NCI-H146 treated with DMSO at 0.1 percent for 48 hours (cell line): Measurements from ENCODE around the gene FGD1.
"Not testable (repeated sequence)": the region's sequence is repeated elsewhere in the genome, so short reads cannot be mapped to it uniquely, and the experiment has no call there.

Experiments
- DNase-seq: peaks from one replicate; lab custom pipeline; 2025; ENCODE audit not compliant: unreplicated experiment; lab: John Stamatoyannopoulos, UW

Gene FGD1

GRCh38 chrX:54495814-54496516, at the start of gene FGD1:
Gene FGD1, minus strand, starts transcription at chrX:54496234. Its CDS starts 802 bp downstream, at chrX:54495432.
- DNase-seq: peak; percentile 63

- not testable (repeated sequence) for DNase-seq
These were observed 46.2 kb upstream of the FGD1 start for GRCh38 chrX:54542239-54542638.

GRCh38 chrX:54540289-54540688, 44.3 kb upstream of the FGD1 start:
- no peak for DNase-seq

GRCh38 chrX:54534271-54534670, 38.2 kb upstream of the FGD1 start:
- DNase-seq: no peak

GRCh38 chrX:54530357-54530900, 34.4 kb upstream of the FGD1 start:
- no peak for DNase-seq

GRCh38 chrX:54529552-54530356, 33.7 kb upstream of the FGD1 start, which contains the start of gene GNL3L:
Gene GNL3L, plus strand, starts transcription at chrX:54530219. Its CDS starts 2,348 bp downstream, at chrX:54532567.
- peak; percentile 89 for DNase-seq

- DNase-seq: peak; percentile 36
These were observed 33.1 kb upstream of the FGD1 start for GRCh38 chrX:54529151-54529550.

- DNase-seq: no peak
These were observed 13.4 kb upstream of the FGD1 start for GRCh38 chrX:54509400-54509799.

GRCh38 chrX:54496936-54497335, 902 bp upstream of the FGD1 start:
- DNase-seq: no peak

- DNase-seq: no peak
These were observed 451 bp upstream of the FGD1 start for GRCh38 chrX:54496517-54496852.

- DNase-seq: no peak
These were observed 833 bp downstream of the FGD1 start for GRCh38 chrX:54494989-54495813.

- peak; percentile 12 for DNase-seq
These were observed 1.7 kb downstream of the FGD1 start for GRCh38 chrX:54494166-54494988.

GRCh38 chrX:54492340-54492739, 3.7 kb downstream of the FGD1 start:
- DNase-seq: no peak

- not testable (repeated sequence) for DNase-seq
These were observed 6.2 kb downstream of the FGD1 start for GRCh38 chrX:54489819-54490218.

- DNase-seq: no peak
These were observed 11.4 kb downstream of the FGD1 start for GRCh38 chrX:54484666-54485065.

- no peak for DNase-seq
These were observed 12.1 kb downstream of the FGD1 start for GRCh38 chrX:54483946-54484345.

GRCh38 chrX:54482839-54483593, 13.0 kb downstream of the FGD1 start:
- no peak for DNase-seq

GRCh38 chrX:54479136-54480111, 16.6 kb downstream of the FGD1 start:
- DNase-seq: no peak
